NCI-H446 (cell line): ENCODE results near the gene SLC49A4.
A peak's percentile ranks its signal among the peaks of the same experiment; 100 is the strongest.

Source experiments
- DNase-seq, 2 experiments: peaks; one replicate each; lab custom pipeline; 2025; lab: John Stamatoyannopoulos, UW

Gene SLC49A4

DNA sequence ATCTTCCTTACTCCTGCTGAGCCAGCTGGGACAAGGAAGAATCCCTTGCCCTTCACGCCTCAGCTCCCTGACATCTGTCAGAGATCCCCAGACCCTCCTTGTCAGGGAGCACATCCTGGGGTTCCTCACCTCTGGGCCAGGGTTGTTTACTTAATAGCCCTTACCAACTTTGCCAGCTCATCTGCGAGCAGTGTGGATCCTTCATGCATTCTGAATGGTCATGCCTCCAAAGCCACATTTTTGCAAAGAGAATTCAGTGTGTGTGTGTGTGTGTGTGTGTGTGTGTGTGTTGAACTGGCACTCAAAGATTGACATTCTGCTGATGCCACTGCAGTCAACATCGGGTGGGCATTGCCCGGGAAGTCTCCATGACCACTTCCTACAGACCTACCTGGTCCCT is 112.6 kb downstream of the SLC49A4 start:
- DNase-seq = no peak

DNA sequence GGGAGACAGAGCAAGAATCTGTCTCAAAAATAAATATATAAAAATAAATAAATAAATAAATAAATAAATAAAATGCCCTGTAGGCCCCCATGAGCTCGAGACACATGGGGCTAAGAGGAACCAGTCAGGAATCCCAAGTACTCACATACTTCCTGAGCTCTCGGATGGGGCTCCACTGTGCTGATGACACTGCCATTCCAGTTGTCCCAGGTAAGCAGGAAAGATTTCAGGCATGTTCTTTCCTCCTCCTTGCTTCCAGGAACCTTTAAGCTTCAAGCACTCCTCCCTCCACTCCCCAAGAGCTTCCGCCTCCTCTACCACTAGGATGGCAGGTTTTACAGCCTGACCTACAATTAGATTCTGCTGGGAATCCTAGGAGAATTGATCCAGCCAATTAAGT is 113.4 kb downstream of the SLC49A4 start:
- DNase-seq = no peak

DNA sequence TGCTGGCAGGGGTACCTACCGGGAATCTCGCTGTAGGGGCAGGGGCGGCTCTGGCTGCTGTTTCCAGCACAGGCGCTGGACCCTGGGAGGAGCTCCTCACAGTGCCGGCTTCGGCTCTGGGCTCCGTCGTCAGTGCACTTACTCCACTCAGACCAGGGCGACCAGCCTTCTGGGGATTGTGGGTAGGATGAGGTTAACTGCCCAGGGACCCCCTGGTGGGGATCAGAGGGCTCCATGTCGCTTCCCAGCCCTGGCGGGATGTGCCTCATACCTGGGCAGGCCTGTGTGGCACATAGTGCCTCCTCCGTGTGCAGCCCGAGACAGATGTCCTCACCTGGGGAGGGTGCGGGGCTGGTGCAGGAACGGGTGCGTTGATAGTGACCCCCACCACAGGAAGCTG is 117.0 kb downstream of the SLC49A4 start:
- no peak for DNase-seq

DNA sequence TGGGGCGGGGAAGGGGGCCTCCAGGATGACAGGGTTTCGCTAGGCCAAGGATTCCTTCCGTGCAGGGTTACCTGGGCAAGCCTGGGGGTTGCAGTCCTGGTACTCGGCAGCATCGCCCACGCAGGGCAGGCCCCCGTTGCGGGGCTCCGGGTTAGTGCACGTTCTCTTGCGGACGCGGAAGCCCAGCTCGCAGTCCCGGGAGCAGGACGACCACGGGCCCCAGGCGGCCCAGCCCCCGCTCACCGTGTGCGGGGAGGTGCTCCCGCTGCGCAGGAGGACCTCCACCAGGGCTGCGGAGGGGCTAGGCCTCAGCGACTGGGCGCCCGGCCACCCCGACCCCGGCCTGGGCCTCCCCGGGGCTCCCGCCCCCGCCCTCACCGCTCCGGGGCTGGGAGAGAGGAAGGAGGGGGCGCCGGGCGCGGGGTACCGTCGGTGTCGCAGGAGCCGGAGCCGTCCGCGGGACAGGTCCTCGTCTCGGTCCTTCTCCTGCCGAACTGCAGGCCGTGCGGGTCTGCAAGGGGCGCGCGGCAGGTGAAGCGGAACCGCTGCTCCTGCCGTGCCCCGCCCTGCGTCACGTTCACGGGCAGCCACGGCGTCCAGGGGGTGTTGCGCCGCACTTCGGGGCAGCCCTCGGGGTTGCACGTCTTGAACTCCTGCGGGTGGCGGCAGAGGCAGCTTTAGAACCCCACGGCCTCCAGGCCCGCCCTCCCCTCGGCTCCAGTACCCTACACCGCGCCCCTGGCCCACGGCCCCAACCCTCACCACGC is 118.1 kb downstream of the SLC49A4 start:
- no peak for DNase-seq

DNA sequence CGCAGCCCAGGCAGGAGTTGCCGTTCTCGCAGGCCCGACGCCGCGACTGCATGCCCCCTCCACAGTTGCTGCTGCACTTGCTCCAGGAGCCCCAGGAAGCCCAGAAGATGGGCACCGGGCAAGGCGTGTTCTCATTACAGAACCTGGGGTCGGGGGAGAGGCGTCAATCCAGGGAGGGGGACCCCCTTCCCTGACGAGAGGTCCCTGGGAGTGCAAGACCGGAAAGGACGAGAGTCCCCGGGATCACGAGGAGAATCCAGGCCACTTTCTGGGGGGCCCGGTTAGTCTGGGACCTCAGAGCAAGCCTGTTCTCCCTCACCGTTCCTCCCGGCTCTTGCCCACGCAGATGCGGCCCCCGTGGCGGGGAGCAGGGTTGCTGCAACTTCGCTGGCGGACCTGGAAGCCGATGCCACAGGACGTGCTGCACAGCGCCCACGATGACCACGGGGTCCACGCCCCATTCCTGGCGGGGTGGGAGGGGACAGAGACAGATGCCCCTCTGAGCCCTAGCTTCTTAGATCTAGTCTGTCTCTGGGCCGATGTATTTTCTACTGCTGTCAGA is 118.8 kb downstream of the SLC49A4 start:
- DNase-seq = no peak

DNA sequence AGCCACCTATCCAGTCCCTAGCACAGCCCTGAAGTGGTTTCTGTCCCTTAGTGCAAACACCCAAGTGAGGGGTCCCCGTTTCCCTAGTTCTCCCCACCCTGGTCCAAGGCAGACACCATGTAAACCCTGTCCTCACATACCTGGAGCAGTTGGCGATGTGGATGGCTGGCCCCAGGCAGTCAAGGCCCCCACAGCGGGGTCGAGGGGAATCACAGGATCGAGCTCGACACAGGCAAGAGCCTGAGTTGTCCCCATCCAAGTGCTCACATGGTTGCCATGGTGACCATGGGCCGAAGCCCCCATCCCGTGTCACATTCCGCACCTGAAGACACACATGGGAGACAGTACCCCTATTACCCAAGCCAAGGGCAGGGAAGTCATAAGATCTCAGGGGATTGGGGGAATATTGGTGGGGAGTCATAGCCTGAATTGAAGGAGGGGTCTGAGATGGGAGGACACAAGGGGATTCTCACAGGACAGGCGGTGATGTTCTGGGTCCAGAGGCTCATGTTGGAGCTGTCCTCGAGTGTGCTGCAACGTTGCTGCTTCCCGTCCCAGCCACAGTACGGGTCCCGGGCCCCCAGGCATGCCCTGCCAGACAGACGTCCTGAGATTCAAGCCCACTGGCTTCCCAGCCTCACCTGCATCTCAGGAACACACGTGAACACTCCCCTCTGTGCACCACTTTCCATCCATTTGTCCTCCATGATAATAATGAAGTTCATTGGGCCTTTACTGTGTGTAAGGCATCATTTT is 120.6 kb downstream of the SLC49A4 start:
- no peak for DNase-seq

DNA sequence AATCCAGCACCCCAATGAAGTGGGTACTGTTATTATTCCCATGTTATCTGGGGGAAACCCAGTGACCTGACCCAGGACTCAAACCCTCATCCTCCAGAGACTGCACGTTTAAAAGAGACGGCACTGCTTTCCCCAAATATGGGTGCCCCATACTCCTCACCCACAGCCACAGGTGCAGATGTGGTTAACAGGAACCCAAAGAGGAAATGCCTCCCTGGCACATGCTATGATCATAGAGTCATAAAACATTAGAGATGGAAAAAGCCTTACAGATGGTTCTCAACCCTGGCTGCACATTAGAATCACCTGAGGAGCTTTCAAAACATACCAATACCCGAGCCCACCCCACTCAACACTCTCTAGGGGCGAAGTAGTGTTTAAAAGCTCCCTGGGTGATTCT is 121.2 kb downstream of the SLC49A4 start:
- DNase-seq = no peak

DNA sequence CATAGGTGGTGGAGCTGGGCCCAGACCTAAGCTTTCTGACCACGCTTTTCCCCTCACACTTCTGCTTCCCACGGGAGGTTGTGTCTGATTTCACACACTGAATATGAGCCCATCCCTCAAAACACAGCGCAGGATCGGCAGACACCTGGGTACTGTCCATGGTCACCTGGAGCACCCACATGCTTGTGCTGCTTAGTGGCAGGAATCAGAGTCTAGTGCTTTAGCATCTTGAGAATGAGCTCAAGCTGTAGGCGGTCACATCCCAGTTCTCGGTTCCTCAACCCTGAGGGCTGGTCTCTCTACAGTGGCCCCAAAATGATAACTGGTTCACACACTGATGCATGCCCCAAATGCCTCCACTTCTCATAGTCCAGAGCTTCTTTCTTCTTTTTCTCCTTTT is 121.7 kb downstream of the SLC49A4 start:
- no peak for DNase-seq

DNA sequence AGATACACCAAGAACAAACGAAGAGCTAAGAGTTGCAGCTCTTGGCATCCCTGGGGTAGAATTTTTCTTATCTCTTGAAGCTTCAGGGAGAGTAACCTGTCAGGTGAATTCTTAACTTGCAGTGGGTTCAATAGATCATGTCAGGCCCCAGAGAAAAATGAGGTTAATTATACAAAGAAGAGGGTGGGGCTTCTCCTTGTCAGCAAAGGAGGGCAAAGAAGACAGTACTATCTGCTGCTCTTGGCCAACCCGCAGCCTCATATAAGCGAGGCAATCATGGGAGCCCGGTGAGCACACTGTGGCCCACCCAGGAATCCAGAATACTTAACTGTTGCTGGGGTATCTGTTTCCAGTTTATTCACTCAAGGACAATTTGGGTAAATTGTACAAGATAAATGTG is 122.5 kb downstream of the SLC49A4 start:
- no peak for DNase-seq

DNA sequence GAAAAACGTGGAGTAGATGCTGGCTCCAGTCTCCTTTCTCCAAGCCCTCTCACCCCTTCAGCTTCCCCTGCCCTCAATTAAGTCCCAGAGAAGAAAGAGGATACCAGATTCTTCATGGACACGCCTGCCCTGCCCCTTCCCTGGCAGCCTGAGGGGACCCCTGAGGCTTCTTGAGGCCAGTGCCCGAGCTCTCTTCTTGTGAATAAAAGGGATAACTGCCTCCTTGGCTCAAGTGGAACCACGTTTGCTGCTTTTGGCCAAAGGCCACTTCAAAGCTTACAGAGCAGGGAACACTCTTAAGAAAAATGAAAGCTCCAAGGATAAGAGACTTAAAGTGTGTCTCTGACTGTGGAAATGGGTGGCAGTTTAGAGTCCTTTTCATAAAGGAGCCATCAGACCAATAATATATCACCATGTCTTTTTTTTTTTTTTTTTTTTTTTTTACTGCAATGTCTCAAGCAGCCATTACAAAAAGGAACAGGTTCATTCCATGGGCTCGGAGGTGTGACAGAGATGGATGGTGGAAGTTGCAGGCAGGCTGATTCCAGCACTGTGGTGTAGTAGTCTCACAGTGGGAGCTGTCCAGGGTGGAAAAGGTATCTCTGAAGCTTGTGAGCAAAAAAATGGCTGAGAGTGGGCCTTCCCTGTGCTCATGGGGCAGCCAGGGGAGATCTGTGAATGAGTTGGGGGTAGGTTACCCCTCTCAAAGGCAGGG is 123.9 kb downstream of the SLC49A4 start:
- no peak for DNase-seq

DNA sequence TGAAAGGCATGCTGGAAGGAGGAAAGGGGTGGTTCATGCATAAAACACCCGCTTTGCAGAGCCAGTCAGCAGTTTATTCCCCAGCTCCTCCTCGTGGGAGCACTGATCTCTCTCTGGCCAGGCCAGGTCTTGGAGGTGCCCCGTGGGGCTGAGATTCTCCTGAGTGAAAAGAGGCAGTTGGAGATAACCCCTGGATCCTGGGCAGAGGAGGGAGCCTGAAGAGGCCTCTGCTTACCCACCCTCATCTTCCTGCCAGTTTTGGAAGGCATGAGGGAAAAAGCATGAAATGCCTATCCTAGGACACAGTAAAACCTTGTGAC is 124.4 kb downstream of the SLC49A4 start:
- DNase-seq = no peak

DNA sequence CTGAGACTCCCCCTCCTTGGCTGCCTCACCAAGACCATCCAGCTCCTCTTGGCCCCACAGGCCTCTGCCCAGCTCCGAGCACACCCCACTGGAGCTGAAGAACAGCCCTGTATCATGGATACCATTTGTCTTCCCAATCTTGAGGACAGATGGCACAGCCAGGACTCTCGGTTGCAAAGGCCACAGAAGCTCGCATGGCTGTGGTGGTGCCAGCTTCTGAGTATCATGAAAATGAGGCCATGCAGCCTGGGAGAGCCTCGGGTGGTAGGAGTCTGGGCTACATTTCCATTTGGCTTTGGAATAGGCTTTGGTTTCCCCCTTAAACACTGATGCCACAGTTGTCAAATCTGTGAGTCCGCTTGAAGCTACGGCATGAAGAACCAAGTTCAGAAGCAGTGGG is 126.1 kb downstream of the SLC49A4 start:
- DNase-seq = peak in 1 of 2 experiments; percentile 42

DNA sequence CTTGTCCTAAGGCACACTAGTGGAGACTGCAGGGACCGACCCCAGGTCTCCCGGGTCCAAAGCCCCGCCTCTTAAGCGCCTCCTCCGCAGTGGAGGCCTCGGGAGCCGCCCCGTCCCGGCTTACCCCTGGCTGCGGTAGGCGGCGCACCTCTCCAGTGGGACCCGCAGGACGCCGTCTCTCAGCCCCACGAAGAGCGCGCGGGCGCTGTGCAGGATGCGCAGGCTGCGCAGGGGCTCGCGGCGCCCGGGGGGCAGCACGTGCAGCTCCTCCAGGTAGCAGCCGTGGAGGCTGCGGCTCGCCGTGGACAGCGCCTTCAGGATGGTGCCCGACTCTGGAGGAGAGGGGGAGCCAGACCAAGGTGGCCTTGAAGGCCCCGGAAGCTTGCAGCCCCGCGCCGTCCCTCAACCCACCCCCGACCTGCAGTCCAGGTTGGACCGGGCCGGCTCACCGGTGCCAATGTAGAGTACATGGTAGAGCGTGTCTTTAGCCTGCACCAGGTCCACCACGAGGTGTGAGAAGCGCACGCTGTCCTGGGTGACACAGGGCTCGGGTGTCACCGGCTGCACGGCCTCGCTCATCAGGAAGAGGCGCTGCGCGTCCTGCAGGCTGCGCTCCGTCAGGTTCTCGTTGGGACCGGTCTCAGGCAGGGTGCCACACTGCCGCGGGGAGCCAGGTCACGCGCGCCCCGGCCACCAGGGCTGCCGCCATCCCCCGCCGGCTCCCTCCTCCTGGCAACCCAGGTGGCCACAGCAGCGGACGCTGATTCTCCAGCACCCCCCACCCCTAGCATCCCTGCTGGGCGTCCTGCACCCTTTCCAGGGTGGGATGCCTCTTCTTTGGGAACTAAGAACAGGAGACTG is 127.2 kb downstream of the SLC49A4 start:
- no peak for DNase-seq

DNA sequence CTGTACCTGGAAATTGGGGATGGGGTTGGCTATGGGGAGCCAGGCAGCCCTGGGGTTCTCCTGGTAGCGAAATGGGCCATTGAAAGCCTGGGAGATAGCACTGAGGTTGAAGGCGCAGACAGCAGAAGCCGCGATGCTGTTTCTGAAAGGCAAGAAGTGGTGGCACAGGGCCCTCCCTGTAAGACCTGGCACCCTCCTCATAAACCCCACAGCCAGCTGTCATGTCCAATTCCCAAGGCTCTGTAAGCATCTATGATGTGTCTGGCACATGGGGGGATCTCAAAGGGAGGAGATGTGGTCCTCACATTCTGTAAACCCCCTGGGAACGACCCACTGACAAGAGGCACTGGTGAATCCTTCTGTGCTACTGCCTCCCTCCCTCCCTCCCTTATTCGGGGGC is 128.7 kb downstream of the SLC49A4 start:
- DNase-seq = peak in 1 of 2 experiments; percentile 19

DNA sequence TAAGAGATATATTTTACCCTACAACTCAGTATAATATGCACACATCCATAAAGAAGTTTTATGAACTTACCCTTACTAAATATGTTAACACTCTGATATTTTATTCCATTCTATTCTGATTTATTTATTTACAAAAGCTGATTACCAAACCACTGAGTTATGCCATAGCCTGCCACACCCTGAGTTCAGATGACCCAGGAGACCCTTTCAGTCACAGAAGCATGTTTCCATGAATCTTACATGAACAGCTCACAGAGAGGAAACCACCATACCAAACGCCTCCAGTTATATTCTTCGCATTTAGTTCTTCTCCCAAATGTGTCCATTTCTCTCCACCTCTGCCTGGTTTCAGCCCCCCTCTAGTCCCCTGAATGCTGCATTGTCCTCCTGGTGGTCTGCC is 129.2 kb downstream of the SLC49A4 start:
- no peak for DNase-seq

DNA sequence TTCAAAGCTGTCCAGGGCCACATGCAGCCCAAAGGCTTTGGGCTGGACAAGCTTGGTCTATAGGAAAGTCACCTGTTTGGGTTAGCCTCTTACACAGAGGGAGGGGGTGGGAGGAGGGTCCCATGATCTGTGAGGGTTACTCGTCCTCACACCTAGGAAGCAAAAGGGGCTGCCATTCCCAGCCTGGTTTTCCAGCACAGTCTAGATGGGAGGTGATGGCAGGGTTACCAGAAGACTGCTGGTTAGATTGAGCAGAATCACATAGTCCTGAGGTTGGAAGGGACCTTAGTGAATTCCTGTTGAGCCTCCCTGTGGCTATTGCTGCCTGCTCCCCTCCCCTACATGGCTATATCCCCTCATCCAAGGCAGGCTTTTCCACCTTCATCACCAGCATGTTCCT is 130.9 kb downstream of the SLC49A4 start:
- DNase-seq = no peak

DNA sequence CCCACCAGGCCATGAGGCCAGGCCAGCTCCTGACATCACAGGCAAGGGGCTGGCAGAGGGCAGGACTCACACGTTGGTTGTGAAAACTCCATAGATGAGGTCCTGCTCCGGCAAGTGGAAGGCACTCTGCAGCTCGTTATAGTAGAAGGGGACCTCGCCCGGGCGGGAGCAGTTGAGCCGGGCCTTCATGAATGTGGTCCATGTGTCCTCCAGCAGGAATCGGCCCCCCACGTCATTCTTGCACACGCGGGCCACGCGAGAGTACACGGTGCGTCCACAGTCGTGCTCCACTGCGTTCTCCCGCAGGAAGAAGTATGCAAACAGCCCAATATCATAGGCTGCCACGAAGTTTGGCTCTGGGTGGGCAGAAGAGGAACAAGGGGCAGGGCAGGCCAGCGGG is 131.5 kb downstream of the SLC49A4 start:
- DNase-seq = no peak

DNA sequence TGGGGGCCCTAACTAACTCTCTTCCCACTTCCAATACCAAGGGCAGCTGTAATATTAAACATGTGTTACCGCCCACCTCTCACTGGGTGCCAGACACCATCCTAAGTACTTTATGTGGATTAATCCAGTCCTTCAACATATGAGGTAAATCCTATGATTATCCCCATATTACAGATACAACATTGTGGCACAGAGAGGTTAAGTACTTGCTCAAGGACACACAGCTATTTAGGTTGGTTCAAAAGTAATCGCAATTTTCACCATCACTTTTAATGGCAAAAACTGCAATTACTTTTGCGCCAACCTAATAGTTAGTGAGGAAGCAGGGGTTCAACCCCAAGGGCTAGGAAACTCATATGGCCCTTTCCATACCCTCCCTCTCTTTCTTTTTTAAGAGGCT is 131.9 kb downstream of the SLC49A4 start:
- no peak for DNase-seq

DNA sequence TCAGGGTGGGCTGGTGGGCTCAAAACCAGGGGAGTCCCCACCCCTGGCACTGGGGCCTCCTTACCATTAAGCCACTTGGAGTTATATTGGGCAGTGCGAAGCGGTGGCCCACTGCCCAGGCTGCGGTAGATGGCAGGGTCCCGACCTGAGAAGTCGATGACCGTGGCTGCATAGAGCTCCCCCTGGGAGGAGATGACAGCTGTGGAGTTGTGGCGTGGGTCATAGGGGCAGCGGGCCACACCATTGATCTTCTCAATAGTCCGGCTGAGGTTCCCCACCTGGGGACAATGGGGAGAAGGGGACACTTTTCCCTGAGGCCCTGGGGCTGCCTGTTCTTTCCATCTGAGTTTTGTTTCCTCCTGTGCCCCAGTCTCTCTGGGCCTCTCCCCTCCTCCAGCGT is 132.9 kb downstream of the SLC49A4 start:
- no peak for DNase-seq

DNA sequence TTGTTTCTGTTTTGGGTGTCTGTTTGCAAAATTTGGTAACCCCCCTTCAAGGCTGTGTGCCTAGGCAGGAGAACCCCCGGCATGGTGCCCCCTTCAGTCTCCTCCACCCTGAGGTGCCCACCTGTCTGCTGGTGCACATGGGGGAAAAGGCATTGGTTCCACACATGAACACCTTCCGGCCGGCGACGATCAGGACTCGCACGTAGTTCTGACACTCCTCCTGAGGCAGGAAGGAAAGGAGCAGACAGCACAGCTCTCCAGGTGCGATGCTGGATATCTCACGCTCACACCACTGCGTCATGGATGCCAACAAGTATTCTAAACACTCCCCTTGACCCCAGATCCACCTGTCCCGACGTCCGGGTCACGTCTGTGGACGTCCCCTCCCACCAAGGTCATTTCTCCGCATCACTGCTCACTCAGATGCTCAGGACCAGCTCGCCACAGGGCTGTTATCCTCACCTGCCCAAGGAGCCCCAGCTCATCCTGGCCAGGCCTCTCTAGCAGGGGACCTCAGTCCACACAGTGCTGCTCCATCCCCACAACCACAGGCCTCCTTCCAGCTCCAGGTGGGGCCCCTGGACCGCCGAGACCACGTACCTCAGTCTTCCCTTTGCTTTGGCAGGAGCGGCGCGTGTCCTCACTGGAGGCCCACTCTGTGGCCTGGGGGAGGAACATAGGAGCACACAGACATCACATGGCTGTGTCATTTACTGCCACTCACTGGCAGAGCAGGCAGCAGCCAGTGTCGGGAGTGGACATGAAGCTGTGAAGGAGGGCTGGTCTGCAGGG is 133.7 kb downstream of the SLC49A4 start:
- DNase-seq = no peak
